NCI-H2029 treated with DMSO at 0.1 percent for 48 hours (cell line): ENCODE measurements around the gene ROR1.
"Not testable (repeated sequence)": the region's sequence is repeated elsewhere in the genome, so short reads cannot be mapped to it uniquely, and the experiment has no call there.

ENCODE experiments used
- DNase-seq: peaks from one replicate; lab custom pipeline; 2025; lab: John Stamatoyannopoulos, UW

ROR1 gene

GRCh38 chr1:64062529-64062928 is 288.7 kb downstream of the ROR1 start:
- no peak for DNase-seq

- DNase-seq: no peak
Observed at GRCh38 chr1:64062941-64063581, 289.2 kb downstream of the ROR1 start.

- DNase-seq: no peak
Observed at GRCh38 chr1:64065571-64065970, 291.8 kb downstream of the ROR1 start.

- peak; percentile 76 for DNase-seq
Observed at GRCh38 chr1:64072089-64072793, 298.4 kb downstream of the ROR1 start.

DNA sequence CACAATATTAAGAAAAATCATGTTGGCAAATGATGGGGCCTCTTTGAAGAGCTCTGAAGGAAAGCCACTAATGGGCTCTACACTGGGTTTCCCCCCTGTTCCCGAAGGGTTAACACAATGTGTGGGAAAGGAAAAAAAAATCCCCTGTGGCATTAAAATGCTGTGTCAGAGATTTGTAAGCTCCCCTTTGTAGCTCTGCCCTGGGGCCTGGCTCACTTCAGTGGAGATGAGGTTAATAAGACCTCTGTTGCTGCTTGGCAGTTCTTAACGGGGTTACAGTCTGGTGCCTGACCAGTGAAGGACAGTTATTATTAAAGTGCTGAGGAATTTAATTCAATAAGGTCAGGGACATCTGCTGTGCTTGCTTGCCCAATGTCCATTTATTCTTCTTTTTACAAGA is 299.9 kb downstream of the ROR1 start:
- no peak for DNase-seq

DNA sequence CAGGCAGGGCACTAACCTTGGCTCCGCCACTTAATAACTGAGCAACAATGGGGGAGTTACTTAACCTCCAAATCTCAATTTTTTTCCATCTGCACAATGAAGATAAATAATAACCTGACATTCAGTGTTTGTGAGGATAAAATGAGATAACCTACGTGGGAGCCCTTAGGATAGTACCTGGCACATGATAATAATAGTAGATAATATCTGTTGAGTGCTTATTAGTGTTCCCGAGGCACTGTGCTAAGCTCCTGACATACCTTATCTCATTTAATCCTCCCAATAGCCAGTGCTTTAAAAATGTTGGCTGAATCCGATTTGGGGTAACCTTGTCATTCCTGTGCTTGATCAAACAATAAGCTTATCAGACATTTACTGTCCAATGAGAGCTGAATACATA is 300.9 kb downstream of the ROR1 start:
- DNase-seq: no peak

- DNase-seq: no peak
Observed at GRCh38 chr1:64077281-64077940, 303.6 kb downstream of the ROR1 start.

- DNase-seq: no peak
Observed at GRCh38 chr1:64080941-64081562, 307.2 kb downstream of the ROR1 start.

GRCh38 chr1:64082459-64082858 is 308.6 kb downstream of the ROR1 start:
- DNase-seq: no peak

DNA sequence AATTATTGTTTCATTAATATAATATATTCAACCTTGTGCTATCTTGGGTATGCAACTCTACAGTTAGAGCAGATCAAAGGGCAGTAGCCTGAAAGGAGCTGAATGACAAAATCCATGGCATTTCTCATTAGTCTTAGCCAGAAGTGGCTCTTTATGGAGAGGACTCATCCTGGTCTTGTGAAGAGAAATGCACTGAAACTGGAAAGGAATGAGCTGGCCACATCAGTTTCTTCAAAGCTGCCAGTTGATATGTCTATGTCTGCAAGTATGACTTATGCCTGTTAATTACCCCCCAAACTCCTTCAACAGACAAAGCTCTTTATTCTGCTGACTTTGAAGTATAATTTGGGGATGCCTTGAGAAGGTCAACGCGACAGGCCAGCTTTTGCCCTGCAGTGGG is 310.6 kb downstream of the ROR1 start:
- no peak for DNase-seq

GRCh38 chr1:64087768-64088167 is 314.0 kb downstream of the ROR1 start:
- DNase-seq: no peak

- DNase-seq: no peak
Observed at GRCh38 chr1:64090436-64090835, 316.6 kb downstream of the ROR1 start.

GRCh38 chr1:64092851-64093371 is 319.1 kb downstream of the ROR1 start:
- no peak for DNase-seq

- DNase-seq: no peak
Observed at GRCh38 chr1:64093941-64094340, 320.1 kb downstream of the ROR1 start.

DNA sequence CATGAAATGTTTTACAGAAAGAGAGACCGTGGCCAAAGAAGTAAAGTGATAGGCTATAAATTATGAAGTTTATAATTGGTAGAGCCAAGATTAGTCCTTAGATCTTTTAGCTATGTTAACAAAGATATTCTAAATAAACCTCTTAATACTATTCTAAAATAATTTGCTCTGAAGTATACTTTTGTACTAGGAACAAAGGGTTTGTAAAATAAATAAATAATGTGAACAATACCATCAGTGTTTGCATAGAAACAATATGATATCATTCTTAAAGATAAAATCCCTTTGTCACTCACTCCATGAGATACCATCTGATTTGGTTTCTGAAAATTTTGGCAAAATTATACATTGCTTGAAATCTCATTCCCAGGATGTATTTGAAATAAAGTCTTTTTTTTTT is 322.0 kb downstream of the ROR1 start:
- DNase-seq: no peak

GRCh38 chr1:64097859-64098258 is 324.0 kb downstream of the ROR1 start:
- DNase-seq: peak; percentile 56

DNA sequence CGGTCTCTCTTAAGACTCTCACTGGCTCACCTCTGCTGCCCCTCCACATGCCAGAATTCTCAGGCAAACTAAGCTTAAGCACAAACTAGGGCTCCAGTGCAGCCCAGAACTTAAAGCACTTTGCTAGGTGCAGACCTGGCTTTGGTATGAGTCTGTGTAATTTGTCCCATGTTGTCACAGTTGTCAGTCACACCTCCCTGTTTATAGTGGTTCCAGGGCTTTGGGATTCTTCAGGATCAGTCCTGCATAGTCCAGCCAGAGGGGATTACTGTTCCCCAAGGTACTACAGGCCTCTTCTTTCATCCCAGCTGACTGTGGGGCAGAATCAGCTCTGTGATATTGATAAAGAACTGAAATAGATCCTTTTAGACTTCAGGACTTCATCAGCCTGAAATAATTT is 324.6 kb downstream of the ROR1 start:
- no peak for DNase-seq

GRCh38 chr1:64098846-64099582 is 325.2 kb downstream of the ROR1 start:
- no peak for DNase-seq

DNA sequence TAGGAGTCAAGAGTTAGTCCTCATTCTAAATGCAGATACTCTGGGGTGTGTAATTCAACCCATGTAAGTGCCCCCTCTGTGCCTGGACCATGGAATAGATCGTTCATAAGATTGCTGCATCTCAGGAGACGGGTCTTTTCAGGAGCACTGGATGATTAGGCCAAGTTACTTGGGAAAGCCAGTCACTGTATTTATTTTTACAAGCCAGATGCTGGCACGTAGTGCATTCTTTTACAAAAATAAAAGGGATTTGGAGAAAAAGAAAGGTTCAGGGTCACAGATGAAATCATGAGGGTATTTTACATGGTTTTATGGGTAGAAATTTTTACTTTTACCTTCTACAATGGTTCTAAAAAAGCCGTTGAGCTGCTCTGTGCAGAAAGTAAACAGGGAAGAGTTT is 327.0 kb downstream of the ROR1 start:
- DNase-seq: no peak

- DNase-seq: not testable (repeated sequence)
Observed at GRCh38 chr1:64104585-64104984, 330.8 kb downstream of the ROR1 start.

- no peak for DNase-seq
Observed at GRCh38 chr1:64107118-64107519, 333.3 kb downstream of the ROR1 start.

GRCh38 chr1:64107632-64108031 is 333.8 kb downstream of the ROR1 start:
- DNase-seq: no peak
